Measurements from ENCODE around the gene NPEPPS.
"Not testable (repeated sequence)": the region's sequence is repeated elsewhere in the genome, so short reads cannot be mapped to it uniquely, and the experiment has no call there.

GRCh38 chr17:47530557-47531232 lies at the start of gene NPEPPS:
- TF ChIP-seq CTCF (IDR thresholded peaks at IDR 0.05 in 8 of 11, conservative IDR thresholded peaks at IDR 0.05 in 3 of 11); POLR2A (IDR thresholded peaks at IDR 0.05): not testable (repeated sequence)
- TF ChIP-seq POLR2AphosphoS5 (IDR thresholded peaks at IDR 0.05): peak in 2 of 3 donors; percentile 36 to 43
